EL (cell line): ENCODE results near the gene GORAB.

Experiments
- DNase-seq: peaks from one replicate; pipeline ENCODE4 v3.0.0-alpha.2; 2016

GORAB gene, protein sequence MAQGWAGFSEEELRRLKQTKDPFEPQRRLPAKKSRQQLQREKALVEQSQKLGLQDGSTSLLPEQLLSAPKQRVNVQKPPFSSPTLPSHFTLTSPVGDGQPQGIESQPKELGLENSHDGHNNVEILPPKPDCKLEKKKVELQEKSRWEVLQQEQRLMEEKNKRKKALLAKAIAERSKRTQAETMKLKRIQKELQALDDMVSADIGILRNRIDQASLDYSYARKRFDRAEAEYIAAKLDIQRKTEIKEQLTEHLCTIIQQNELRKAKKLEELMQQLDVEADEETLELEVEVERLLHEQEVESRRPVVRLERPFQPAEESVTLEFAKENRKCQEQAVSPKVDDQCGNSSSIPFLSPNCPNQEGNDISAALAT

DNA sequence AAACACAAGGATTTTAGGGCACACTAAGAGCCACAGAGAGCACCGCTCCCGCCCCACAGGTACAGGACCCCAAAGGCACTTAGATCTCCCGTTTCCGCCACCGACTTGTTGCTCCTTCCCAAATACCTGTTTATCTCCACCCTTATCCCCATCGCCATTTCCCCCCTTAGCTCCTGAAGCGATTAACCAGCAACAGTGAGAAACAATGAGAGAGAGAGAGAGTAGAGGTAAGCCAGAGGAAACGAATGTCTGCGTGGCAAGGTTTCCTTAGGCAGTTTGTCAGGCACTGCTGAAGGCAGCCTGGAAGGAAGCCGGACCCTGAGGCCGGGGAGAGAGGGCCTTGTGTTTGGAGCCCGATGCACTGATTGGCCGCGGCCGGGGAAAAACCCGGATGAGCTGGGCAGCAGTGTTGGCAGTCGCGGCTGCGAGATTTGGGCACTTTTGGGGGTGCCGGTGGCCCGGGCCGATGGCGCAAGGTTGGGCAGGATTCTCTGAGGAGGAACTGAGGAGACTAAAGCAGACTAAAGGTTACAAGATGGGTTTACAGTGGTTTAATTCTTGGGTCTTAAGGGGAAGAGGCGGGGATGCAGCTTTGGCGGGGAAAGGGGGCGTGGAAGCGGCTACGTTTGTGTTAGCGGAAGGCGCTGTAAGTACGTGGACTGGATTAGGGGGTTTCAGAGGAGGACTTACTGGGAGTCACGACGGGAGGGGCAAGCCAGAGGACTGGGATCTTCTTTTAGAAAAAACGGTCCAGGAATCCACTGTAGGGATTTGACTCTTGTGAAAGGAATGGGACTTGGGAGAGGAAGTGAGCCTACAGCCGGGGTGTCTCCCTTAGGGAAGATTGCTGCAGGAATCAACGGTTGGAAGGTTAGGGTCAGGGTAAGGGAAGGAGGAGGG is at the start of gene GORAB:
Gene GORAB, plus strand, starts transcription at position 409 of the 900 bp plus-strand sequence. Its CDS starts 58 bp downstream, at position 467.
- peak; percentile 95 for DNase-seq

DNA sequence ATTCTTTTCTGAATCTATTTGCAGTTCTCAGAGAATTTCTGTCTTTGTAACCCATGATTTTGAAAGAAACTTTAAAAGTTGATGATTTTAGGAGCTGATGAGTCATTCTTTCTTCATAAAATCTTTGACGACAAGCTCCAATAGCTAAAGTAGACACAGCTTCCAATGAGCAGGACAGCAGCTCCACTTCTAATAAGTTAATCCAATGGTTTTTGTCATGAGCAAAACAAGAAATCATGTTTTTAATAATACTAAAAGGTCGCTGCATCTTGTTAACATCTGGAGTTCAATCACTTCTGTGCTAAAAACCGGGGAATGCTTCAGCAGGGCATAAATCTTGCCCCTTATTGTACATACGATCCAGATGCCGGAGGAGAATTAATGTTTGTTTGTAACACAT is 48.9 kb upstream of the GORAB start:
- DNase-seq: no peak

DNA sequence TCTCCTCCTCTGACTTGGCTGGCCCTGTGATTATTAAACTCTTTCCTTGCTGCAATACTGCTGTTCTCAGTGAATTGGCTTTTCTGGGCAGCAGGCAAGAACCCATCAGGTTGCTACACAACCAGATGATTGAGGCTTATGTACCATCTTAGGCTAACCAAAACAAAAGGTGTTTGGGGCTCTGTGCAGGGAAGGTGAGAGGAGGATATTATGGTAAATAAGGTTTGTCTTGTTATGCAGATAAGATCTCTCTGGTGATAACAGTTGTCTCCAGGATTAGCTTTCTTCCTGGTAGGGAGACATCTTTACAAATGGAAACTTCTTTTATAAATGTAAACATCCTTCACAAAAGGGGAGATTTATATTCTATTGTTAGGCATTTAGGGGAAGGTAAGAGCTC is 44.5 kb upstream of the GORAB start:
- no peak for DNase-seq

DNA sequence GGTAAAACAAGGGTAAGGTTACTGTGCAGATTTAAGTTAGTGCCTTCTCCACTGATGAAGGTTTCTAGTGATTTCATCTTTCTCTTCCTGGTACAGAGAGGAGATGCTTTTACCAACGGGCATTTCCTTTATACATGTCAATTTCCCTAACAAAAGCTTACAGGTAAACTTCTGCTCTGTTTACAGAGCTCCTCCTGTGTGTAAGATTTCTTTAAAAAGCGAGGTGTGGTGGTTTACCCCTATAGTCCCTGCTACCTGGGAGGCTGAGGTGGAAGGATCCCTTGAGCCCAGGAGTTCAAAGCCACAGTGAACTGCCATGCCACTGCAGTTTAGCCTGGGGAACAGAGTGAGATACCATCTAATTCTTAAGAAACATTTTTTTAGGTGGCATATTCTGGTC is 40.7 kb upstream of the GORAB start:
- no peak for DNase-seq

DNA sequence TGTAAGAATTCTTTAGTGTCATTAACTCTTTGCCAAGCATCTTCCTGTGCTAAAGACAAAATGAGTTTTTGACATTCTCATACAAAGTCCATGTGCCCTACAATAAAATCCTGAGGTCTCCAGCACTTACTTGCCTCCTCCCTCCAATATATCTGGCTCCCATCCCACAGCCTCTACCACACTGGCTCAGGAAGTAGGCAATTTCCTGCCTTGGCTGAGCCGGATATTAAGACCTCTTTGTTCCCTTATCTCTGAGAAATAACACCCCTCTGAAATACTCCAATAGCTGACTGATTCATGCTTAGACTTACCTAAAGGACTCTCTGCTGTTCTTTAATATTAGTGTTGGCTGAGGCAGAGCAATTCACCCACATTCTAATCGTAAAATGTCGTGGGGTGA is 37.6 kb upstream of the GORAB start:
- peak; percentile 44 for DNase-seq

DNA sequence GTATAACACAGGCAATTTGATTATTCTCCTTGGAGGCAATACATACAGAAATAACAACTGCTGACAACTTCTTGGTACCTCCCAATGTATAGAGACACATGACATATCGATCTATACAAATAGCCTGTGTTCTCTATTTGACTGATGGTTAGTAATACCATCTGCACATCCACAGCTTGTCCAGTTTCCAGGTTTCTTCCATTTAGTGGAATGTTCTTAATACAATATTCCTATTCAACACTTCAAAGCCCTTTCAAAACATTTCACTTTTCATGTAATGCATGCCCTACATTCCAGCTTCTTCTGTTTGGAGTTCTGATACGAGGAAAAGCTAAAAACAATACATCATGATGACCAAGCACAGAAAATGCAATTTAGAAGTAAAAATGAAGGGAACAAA is 37.0 kb upstream of the GORAB start:
- DNase-seq: no peak

DNA sequence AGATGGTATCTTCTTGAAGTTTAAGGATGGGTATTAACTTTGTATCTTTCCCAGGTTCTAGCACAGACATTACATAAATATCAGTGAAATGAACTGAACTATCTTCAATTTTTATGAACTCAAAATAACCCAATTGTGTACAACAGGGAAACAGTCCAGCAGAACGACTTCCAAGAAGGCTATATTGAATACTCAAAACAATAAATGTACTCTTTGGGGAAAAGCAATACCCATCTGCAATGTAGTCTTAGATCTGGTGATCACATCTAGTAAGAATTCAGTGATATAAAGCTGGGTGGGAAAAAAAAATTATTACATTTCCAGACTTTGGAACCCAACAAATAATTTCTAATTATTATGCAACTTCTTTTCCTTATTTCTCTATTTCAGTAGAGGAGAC is 33.1 kb upstream of the GORAB start:
- no peak for DNase-seq

DNA sequence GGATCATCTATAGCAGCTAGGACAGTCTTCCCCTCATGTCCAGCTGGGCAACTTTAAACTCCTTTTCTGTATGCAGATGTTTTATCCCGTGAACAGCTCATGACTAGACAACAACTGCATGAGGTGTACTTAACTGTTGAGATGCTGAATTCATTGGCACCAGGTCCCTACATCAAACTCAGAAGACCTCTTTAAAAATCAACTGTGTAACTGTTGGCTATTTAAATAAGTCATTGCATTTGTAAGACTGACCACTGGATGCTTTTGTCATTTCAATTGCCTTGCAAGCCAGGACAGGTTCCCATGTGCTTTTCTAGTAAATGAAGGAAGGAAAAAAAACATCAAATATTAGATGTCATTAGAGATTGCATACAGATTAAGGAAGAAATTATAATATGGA is 28.3 kb upstream of the GORAB start:
- DNase-seq: no peak

DNA sequence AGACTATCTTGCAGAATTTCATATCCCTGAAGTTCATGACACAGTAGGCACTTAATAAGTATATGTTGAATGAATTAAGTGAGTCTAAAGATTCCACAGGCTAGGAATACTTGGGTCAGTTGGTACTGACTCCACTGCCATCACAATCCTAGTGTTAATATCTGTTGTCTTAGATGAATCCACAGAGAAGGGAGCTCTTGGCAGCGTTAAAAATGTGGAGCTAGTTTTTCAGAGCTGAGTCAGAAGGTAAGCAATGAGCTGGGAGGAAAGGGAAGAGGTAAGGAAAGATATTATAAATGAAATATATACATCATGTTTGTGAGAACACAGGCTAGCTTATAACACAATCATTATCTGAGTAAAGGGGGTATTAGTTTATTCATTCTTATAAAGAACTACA is 21.8 kb upstream of the GORAB start:
- no peak for DNase-seq

DNA sequence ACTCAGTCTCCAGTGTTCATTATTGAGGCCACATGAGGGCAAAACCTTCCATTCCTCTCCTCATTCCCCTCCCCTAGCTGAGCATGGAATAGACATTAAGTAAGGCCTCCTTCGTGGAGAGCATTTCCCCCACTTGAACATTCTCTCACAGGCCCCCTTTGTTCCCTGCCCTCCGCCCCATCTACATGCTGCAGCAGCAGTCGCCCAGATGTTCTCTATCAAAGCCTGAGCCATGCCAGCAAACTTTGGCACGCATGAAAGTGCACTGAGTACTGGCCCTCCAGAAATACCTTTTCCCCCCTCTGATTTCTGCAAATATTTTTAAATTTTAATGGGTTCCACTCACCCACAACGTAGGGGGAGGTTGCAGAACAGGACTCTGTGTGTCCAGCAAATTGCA is 20.9 kb upstream of the GORAB start:
- DNase-seq: no peak

DNA sequence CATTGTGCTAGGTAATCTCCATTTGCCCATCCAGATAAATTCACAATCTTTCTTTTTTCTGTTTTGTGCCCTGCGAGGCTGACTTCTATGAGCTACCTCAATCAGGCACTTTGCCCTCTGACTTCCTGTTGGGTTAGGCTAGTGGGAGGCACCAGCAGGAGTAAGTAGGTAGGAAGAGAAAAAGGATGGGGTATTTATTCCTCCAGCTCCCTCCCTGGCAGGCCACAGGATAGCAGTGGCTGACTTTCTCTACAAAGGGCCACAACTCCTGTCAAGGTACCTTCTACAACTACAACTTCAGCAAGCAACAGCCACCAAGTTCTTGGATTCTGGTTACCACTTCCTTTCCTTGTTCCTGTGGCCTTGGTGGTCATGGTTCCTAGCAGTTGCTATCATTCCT is 18.8 kb upstream of the GORAB start:
- DNase-seq: no peak

DNA sequence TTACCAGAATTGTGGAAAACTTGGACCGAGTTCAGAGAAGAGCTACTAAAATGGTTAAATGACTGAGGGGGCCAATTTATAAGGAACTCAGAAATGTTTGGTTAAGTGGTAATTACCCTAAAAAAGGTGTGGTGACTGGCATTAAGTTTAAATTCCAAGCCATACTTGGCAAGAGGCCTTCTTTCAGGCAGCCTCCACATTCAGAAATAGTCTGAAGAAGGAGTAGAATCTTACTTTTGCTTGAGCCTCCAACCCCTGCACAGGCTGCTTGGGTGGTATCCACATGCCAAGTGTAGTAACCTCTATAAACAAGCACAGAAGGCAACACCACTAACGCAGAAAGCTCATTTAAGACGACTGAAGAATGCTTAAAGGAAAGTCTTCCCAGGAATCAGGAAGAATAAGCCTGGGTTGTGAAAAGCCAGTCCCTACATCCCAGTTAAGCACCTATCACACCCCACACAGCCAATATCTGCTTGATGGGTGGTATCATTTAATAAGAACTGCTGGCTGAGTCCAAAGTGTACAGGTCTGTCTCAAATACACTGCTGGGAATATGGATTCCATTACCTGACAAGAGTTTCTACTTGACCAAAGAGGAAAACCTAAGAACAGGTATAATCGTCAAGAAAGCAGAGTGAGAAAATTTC is 13.7 kb upstream of the GORAB start:
- no peak for DNase-seq

DNA sequence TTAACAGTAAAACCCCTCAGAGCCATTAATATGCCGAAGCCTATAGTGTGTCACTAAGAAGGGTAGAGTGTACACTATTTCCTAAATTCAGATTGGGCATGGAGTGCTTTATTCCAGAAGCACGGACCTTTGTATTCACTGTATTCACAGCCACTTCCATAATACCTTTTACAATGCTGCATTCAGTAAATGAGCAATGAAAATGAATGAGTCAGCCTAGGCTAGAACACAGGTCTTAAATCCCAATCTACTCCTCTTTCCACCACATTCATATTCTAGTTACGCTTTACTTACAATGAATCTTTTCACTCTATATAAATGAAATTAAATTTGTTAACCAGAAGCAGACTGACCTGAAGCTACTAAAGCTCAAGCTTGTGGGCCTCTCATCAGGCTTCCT is 13.0 kb upstream of the GORAB start:
- no peak for DNase-seq

DNA sequence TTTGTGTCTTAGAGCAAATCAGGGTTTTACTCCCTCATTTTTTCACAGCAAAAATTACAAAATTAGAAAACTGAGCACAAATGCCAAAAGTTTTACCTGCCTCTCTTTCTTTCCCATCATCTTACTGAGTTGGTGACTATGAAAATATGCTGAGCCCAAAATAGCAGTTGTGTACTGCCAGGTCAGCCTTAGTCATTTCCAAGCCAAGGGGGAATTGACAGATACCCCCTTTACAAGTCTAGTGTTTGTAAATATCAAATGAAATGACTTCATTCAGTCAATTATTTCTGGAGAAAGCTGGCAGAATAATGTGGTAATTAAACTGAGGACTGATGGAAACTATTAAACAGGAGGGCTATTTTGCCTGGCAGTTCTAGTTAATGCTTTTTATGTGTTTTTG is 11.4 kb upstream of the GORAB start:
- peak; percentile 28 for DNase-seq

DNA sequence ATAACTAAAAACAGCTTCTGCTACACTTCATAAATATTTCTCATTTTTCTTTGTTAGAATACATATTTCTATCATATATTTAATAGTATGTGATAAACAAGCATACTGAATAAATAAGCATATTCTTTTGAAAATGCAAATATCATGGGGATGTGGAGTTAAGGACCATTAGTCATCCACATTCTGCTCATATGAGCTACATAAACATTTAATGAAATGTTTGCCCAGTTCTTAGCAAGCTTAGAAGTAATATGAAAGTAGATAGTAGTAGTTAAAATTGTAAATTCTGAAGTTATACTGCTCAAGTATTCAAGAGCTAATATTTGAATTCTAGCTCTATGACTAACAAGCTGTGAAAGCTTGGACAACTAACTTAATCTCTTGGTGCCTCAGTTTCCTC is 10.1 kb upstream of the GORAB start:
- peak; percentile 15 for DNase-seq

DNA sequence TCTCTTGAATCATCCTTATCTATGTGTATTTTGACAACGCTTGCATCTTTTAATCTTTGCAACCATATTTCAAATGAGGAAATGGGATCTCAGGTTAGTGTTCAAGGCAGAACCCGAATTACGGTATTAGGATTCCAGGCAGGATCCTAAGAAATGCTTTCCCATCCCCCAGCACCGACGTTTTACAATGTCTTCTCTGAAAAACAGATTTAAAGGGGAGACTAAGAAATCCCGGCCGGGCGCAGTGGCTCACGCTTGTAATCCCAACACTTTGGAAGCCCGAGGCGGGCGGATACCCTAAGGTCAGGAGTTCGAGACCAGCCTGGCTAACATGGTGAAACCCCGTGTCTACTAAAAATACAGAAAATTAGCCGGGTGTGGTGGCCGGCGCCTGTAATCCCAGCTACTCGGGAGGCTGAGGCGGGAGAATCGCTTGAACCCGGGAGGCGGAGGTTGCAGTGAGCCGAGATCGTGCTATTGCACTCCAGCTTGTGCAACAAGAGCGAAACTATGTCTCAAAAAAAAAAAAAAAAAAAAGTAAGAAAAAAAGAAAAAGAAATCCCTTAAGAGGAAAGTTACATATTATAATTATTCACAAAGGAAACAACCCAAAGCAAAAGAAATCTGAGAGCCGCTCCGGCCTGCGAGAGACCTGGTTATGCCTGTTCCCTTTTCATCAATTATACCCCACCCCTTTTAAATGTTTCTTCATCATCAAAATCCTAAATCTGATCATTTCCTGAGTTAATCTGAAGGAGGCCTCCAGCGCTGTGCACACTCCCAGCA is 801 bp upstream of the GORAB start:
- no peak for DNase-seq

DNA sequence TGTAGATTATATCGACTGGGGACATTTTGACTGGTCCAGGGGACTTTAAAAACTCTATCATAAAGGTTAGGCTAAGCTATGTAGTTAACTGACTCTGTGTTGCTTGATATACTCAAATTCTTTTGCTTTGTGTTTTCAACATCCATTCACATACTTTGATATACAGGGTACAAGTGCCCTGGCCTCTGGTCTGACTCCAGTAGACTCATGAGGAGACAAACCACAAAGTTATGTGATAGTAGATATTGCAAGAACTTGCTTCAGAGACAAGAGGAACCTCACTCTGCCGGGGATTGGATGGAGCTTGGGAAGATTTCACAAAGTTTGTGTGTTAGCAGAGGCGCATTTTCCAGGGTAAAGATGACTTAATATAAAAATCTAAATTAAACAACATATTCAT is 1.3 kb downstream of the GORAB start:
- DNase-seq: peak; percentile 70

DNA sequence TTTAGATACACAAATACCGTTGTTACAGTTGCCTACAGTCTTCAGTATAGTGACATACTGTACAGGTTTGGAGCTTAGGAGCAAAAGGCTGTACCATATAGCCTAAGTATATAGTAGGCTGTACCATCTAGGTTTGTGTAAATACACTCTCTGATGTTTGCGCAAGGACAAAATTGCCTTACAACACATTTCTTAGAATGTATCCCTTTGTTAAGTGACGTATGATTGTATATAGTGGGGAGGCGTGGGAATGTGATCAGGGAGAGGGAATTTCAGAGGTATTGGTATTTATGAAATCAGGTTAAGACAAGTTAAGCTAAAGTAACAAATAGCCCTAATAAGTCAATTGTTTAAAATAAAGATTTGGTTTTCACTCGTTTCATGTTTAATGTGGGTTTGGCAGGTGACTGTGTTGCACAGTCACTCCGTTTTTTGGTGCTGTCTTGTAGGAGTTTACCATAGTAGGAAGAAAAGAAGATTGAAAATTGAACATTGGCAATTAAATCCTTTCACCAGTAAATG is 2.7 kb downstream of the GORAB start:
- DNase-seq: no peak

DNA sequence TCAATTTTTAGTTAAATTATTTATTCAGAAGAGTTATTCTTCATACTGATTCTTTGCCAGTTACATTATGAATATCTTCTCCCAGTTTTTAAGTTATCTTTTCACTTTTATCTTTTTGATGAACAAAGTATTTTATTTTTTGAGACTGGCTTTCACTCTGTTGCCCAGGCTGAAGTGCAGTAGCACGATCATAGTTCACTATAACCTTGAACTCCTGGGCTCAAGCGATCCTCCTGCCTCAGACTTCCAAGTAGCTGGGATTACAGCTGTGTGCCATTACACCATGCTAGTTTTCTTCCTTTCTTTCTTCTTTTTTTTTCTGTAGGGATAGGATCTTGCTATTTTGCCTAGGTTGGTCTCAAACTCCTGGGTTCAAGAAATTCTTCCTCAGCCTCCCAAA is 3.5 kb downstream of the GORAB start:
- DNase-seq: no peak

DNA sequence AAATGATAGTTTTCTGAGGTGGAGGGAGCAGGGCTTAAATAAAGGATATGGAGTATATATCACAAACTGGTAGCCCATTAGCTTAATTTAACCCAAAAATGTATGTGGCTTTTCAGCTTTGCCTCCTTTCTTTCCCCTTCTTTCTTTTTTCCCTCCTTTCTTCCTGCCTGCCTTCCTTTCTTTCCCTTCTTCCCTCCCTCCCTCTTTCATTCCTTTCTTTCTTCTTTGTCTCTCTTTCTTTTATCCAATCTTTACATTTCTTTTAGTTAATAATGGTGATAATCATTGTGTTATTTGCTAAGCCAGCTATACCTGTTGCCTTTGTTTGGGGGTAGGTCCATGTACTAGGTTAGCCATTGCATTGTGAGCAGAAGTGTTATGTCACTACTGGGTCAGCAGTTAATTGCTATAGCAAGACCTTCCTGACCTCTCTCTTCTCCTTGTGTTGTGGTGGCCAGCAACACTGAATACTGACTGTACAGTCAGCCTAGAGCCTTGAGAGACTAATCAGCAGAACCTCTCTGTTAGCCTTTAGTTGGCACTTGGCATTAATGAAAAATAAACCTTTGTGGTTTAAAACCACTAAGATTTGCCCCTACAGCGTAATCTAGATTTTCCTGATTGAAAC is 5.1 kb downstream of the GORAB start:
- no peak for DNase-seq

DNA sequence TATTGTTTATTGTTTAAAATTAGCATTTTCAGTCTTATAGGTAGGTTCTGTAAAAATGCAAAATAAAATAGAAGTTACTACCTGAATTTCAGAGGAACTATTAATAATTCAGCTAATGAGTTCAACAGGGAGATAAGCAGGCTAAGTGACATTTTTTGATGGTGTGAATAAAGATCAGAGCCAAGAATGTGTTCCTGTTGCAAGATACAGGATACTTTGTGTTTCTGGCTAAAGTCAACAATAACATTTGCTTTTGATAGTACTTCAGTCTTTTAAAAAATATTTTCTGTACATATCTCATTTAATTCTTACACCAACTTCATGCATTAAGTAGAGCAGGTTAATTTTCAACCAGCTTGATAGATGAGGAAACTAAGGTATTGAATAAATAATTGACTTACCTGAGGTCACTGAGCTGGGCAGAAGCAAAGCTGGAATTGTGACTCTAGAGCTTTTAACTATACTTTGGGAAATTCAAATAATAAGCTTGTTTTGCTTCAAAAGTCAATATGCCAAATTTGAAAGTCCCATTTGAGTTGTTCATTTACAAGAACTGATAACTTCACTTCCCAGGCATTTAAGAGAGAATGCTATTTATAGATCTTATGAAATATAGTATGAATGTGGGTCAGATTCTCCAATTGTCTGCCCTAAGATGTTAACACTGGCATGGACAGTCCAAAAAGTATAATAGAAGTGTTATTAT is 6.0 kb downstream of the GORAB start:
- DNase-seq: peak; percentile 44

DNA sequence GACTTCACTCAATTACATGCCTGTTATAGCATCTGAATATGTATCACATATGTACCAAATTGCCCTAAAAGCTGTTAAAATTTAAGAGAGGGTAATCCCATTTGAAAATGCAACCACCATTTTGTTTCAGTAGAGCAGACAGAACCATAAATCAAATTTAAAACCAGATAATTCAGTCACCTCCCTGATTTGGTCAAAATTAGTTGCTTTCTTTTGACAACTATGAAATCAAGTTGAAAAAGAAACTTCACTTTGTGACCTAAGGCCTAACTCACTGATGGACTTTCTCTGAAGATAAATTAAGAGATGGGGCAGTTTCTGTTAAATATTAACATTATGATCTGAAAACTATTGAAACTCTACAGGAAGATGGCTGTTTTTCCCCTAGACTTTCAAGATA is 6.7 kb downstream of the GORAB start:
- DNase-seq: no peak
